Keratinocyte (primary cell): ENCODE data around the gene AMBRA1. TPM values are rescaled to one million over a fixed set of nuclear protein-coding genes. Genes with fewer than 3 reads are reported as not detected.
A peak's percentile ranks its signal among the peaks of the same experiment; 100 is the strongest.

Experiments used
- DNase-seq: peaks from one replicate; pipeline ENCODE4 v3.0.0-alpha.2; 2011; ENCODE audit warnings: low read depth, missing footprints, low spot score
- FAIRE-seq: peaks from 2 replicates; lab custom pipeline; 2011; peaks lifted over from hg19 to GRCh38; lab: Jason Lieb, UNC
- H2AFZ ChIP-seq: 2 replicates; pipeline ENCODE4 v1.6.0; 2012; ENCODE audit warnings: low read length, control low read depth, inconsistent platforms; ENCODE audit not compliant: control insufficient read depth
- H3K27ac ChIP-seq: 2 replicates; pipeline ENCODE4 v1.5.1; 2011; ENCODE audit warnings: low read length; ENCODE audit not compliant: control insufficient read depth, insufficient read depth
- H3K27me3 ChIP-seq: 3 replicates; pipeline ENCODE4 v1.6.0; 2011; ENCODE audit warnings: low read length; ENCODE audit not compliant: control insufficient read depth, insufficient read depth; ENCODE audit errors: extremely low read depth
- H3K36me3 ChIP-seq, 2 experiments: 2 replicates in 1 of 2; 3 replicates in 1 of 2; pipeline ENCODE4 v1.5.1; 2011; ENCODE audit warnings: low read length in 2 of 2, mild to moderate bottlenecking in 1 of 2; ENCODE audit not compliant: control insufficient read depth in 2 of 2, insufficient read depth in 2 of 2; ENCODE audit errors: extremely low read depth in 1 of 2
- H3K4me1 ChIP-seq: 3 replicates; pipeline ENCODE4 v1.5.1; 2011; ENCODE audit warnings: low read length; ENCODE audit not compliant: control insufficient read depth, insufficient read depth; ENCODE audit errors: extremely low read depth
- H3K4me2 ChIP-seq: 3 replicates; pipeline ENCODE4 v1.6.0; 2011; ENCODE audit warnings: low read depth, low read length; ENCODE audit not compliant: control insufficient read depth, insufficient read depth; ENCODE audit errors: extremely low read depth
- H3K4me3 ChIP-seq, 3 experiments: fragments of 200-600 bp in 1 of 3; sonication (generic) in 1 of 3; 2 replicates in 2 of 3; 3 replicates in 1 of 3; pipeline ENCODE4 v1.5.1; 2011 to 2016; ENCODE audit warnings: low read length in 3 of 3, mild to moderate bottlenecking in 3 of 3, control low read depth in 2 of 3, inconsistent platforms in 1 of 3, low read depth in 1 of 3, mixed read lengths in 1 of 3, mixed run types in 1 of 3, moderate library complexity in 1 of 3; ENCODE audit not compliant: control insufficient read depth in 2 of 3, insufficient read depth in 2 of 3; ENCODE audit errors: extremely low read depth in 1 of 3
- H3K79me2 ChIP-seq: 2 replicates; pipeline ENCODE4 v1.6.0; 2012; ENCODE audit warnings: low read length; ENCODE audit not compliant: control insufficient read depth, insufficient read depth
- H3K9ac ChIP-seq: 3 replicates; pipeline ENCODE4 v1.6.0; 2011; ENCODE audit warnings: low read length; ENCODE audit not compliant: control insufficient read depth, insufficient read depth; ENCODE audit errors: extremely low read depth
- H3K9me1 ChIP-seq: 3 replicates; pipeline ENCODE4 v1.6.0; 2011; ENCODE audit warnings: low read length; ENCODE audit not compliant: control insufficient read depth, insufficient read depth; ENCODE audit errors: extremely low read depth
- H3K9me3 ChIP-seq: 2 replicates; pipeline ENCODE4 v1.5.1; 2012; ENCODE audit warnings: low read depth, low read length; ENCODE audit not compliant: control insufficient read depth
- H4K20me1 ChIP-seq: 3 replicates; pipeline ENCODE4 v1.6.0; 2011; ENCODE audit warnings: low read length; ENCODE audit not compliant: control insufficient read depth, insufficient read depth; ENCODE audit errors: extremely low read depth
- CTCF ChIP-seq, 3 experiments: IDR thresholded peaks in 1 of 3; conservative IDR thresholded peaks in 1 of 3; optimal IDR thresholded peaks in 1 of 3; 2 replicates in 2 of 3; 3 replicates in 1 of 3; pipeline versions ENCODE3 to v1.5.1; 2011; ENCODE audit warnings: low read length in 3 of 3, mild to moderate bottlenecking in 3 of 3, moderate library complexity in 2 of 3, control low read depth in 1 of 3, inconsistent platforms in 1 of 3; ENCODE audit not compliant: insufficient read depth in 2 of 3; ENCODE audit errors: extremely low read depth in 1 of 3
- EZH2 ChIP-seq: IDR thresholded peaks from one replicate; pipeline ENCODE4 v1.6.1; 2012; ENCODE audit warnings: inconsistent platforms, mild to moderate bottlenecking, low read length, moderate library complexity
- dilution Hi-C: fragments of 300-500 bp; cut with MboI; formaldehyde crosslinking; loops from one replicate; pipeline ENCODE4 v1.7.0; 2020; ENCODE audit warnings: low sequenced_read_pairs; ENCODE audit not compliant: extremely low pct_ligation_motif_present
- polyA plus RNA-seq, 5 experiments: library from polyadenylated mRNA; depleted of rRNA in 3 of 5; stranded (reverse) in 3 of 5; stranded (forward) in 1 of 5; unstranded in 1 of 5; fragments of >200 nt; gene quantifications; 1 replicate in 1 of 5; 2 replicates in 3 of 5; 3 replicates in 1 of 5; pipeline versions ENCODE4 v1.2.1 to v1.2.3, GENCODE V29; 2011 to 2012; ENCODE audit warnings: missing spikeins in 2 of 5, low read depth in 1 of 5, low replicate concordance in 1 of 5

AMBRA1 gene
- polyA plus RNA-seq, 1 donor (not counting 4 experiments of a cell fraction or from before 2014, with no cell fraction given) = 10.5 TPM

DNA sequence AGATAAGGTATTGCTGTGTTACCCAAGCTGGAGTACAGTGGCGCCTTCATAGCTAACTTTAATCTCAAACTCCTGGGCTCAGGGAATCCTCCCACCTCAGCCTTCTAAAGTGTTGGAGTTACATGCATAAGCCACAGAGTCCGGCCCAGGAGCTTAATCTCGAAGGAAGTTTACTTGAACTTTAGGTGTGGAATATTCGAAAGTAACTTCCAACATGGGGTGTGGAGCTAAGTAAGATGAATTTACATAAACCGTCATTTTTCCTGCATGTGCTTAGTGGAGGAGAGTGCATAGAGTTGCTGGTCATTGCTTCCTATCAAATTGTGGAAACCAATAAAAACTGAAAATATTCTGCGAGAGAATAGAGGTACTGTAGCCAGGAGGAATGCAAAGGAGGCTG is 25.0 kb upstream of the AMBRA1 start:
- H4K20me1 ChIP-seq = no peaks in the 10 kb centered on the region
- dilution Hi-C loops = no loop called here
- H3K4me1 ChIP-seq = peaks cover 16% of the 10 kb centered on the region
- H3K4me2 ChIP-seq = peak overlapping the region; percentile 95
- peak overlapping the region; percentile 4 for H3K27ac ChIP-seq
- no peak overlapping the region for H2AFZ ChIP-seq
- peaks cover 3 to 6% of the 10 kb centered on the region in 2 experiments for H3K36me3 ChIP-seq
- DNase-seq (no peak), FAIRE-seq (no peak)
- H3K9ac ChIP-seq = no peak overlapping the region
- H3K79me2 ChIP-seq = peaks cover 47% of the 10 kb centered on the region
- no peaks in the 10 kb centered on the region for H3K9me3 ChIP-seq
- H3K9me1 ChIP-seq = no peaks in the 10 kb centered on the region
- TF ChIP-seq CTCF (optimal IDR thresholded peaks at IDR 0.05 in 1 of 3, IDR thresholded peaks at IDR 0.05 in 1 of 3, conservative IDR thresholded peaks at IDR 0.05 in 1 of 3; ENCODE audit: extremely low read depth in 1 of 3, insufficient read depth in 2 of 3, low read length in 3 of 3) (no peak), EZH2 (no peak)
- peak overlapping the region in 1 of 3 experiments; percentile 99 for H3K4me3 ChIP-seq
- H3K27me3 ChIP-seq = no peaks in the 10 kb centered on the region

GRCh38 chr11:46617972-46618314 is 24.1 kb upstream of the AMBRA1 start:
- no peak for FAIRE-seq
- Histone ChIP-seq H3K79me2 (peaks cover 45% of the 10 kb centered on the region), H4K20me1 (no peaks in the 10 kb centered on the region), H3K9ac (peak overlapping the region; percentile 100), H3K27me3 (no peaks in the 10 kb centered on the region), H3K27ac (peak overlapping the region; percentile 99), H3K4me2 (peak overlapping the region; percentile 95), H3K9me3 (no peaks in the 10 kb centered on the region), H3K36me3 (peaks cover 3 to 6% of the 10 kb centered on the region in 2 experiments), H3K9me1 (no peaks in the 10 kb centered on the region), H3K4me3 (peak overlapping the region; percentile 86 to 99 (median 98)), H3K4me1 (peaks cover 16% of the 10 kb centered on the region), H2AFZ (peak overlapping the region; percentile 97)
- dilution Hi-C loops = no loop called here
- no peak for DNase-seq
- TF ChIP-seq CTCF (optimal IDR thresholded peaks at IDR 0.05 in 1 of 3, IDR thresholded peaks at IDR 0.05 in 1 of 3, conservative IDR thresholded peaks at IDR 0.05 in 1 of 3; ENCODE audit: extremely low read depth in 1 of 3, insufficient read depth in 2 of 3, low read length in 3 of 3) (no peak), EZH2 (no peak)
